Hepatocyte (in vitro differentiated cells): ENCODE measurements around the gene DGAT2. TPM values are rescaled to one million over a fixed set of nuclear protein-coding genes. Genes with fewer than 3 reads are reported as not detected.

Experiments used
- DNase-seq: peaks from one replicate; pipeline ENCODE4 v3.0.0-alpha.2; 2016; ENCODE audit warnings: low spot score
- H2AFZ ChIP-seq: fragments of 200-600 bp; sonication (generic); 2 replicates; pipeline ENCODE4 v1.6.0; 2016; ENCODE audit warnings: antibody characterized with exemption, mild to moderate bottlenecking
- H3K27ac ChIP-seq: fragments of 200-600 bp; sonication (generic); 2 replicates; pipeline ENCODE4 v1.5.1; 2016; ENCODE audit warnings: mild to moderate bottlenecking
- H3K27me3 ChIP-seq: fragments of 200-600 bp; sonication (generic); 2 replicates; pipeline ENCODE4 v1.6.1; 2016
- H3K36me3 ChIP-seq: fragments of 200-600 bp; sonication (generic); replicated peaks from 2 replicates; pipeline ENCODE4 v1.5.1; 2016; ENCODE audit warnings: low read depth; ENCODE audit not compliant: insufficient read depth
- H3K4me1 ChIP-seq: fragments of 200-600 bp; sonication (generic); 2 replicates; pipeline ENCODE4 v1.5.1; 2016; ENCODE audit warnings: mild to moderate bottlenecking, moderate library complexity; ENCODE audit not compliant: insufficient read depth
- H3K4me2 ChIP-seq: fragments of 200-600 bp; sonication (generic); 2 replicates; pipeline ENCODE4 v1.6.0; 2016
- H3K4me3 ChIP-seq: fragments of 200-600 bp; sonication (generic); 2 replicates; pipeline ENCODE4 v1.5.1; 2016; ENCODE audit warnings: mild to moderate bottlenecking
- H3K79me2 ChIP-seq: fragments of 200-600 bp; sonication (generic); 2 replicates; pipeline ENCODE4 v1.6.0; 2017; ENCODE audit warnings: mild to moderate bottlenecking
- H3K9me2 ChIP-seq: fragments of 200-600 bp; sonication (generic); replicated peaks from 2 replicates; pipeline ENCODE4 v1.6.0; 2017; ENCODE audit warnings: mild to moderate bottlenecking; ENCODE audit not compliant: insufficient read depth
- H3K9me3 ChIP-seq: fragments of 200-600 bp; sonication (generic); 2 replicates; pipeline ENCODE4 v1.5.1; 2016; ENCODE audit warnings: low read depth, mild to moderate bottlenecking
- H4K20me1 ChIP-seq: fragments of 200-600 bp; sonication (generic); 2 replicates; pipeline ENCODE4 v1.6.0; 2016; ENCODE audit warnings: mild to moderate bottlenecking; ENCODE audit not compliant: insufficient read depth, poor library complexity, severe bottlenecking
- CTCF ChIP-seq: fragments of 200-600 bp; sonication (generic); IDR thresholded peaks from 2 replicates; pipeline ENCODE4 v1.5.1; 2016; ENCODE audit warnings: antibody characterized with exemption, mild to moderate bottlenecking; ENCODE audit not compliant: poor library complexity
- EZH2 ChIP-seq: fragments of 200-600 bp; sonication (generic); IDR thresholded peaks from 2 replicates; pipeline ENCODE4 v1.6.1; 2016; ENCODE audit warnings: antibody characterized with exemption, mild to moderate bottlenecking, borderline replicate concordance
- EZH2phosphoT487 ChIP-seq: fragments of 200-600 bp; sonication (generic); IDR thresholded peaks from one replicate; pipeline ENCODE4 v1.6.1; 2018; ENCODE audit warnings: antibody characterized with exemption, mild to moderate bottlenecking, low read depth, moderate library complexity; ENCODE audit not compliant: unreplicated experiment, severe bottlenecking
- WGBS: methylation state at CpG from one replicate; pipeline ENCODE4 v1.1.6; 2016; ENCODE audit warnings: low lambda C conversion rate; ENCODE audit errors: missing lambda C conversion rate; 5-methylcytosine and 5-hydroxymethylcytosine counted together
- polyA plus RNA-seq: library from polyadenylated mRNA; unstranded; fragments of >200 nt; fragmentation: Nextera tagmentation; extraction: Ambion mirVana; gene quantifications from 2 replicates; pipeline ENCODE4 v1.2.1, GENCODE V29; 2016
- total RNA-seq: library from RNA; depleted of rRNA; stranded (reverse); fragments of >200 nt; gene quantifications from 2 replicates; pipeline ENCODE4 v1.2.3, GENCODE V29; 2014

Gene DGAT2
- total and polyA plus RNA-seq, 2 experiments from 2014 or later = 55.6 to 60.5 TPM

GRCh38 chr11:75797792-75798191 lies 29.2 kb downstream of the DGAT2 start:
- no peak overlapping the region for H3K4me3 ChIP-seq
- no peaks in the 10 kb centered on the region for H3K79me2 ChIP-seq
- H3K27me3 ChIP-seq = no peaks in the 10 kb centered on the region
- no peak overlapping the region for H3K4me2 ChIP-seq
- H4K20me1 ChIP-seq = no peaks in the 10 kb centered on the region
- no peak for DNase-seq
- H3K9me2 ChIP-seq = no peaks in the 10 kb centered on the region
- TF ChIP-seq EZH2 = no peak
- TF ChIP-seq CTCF = no peak
- no peak for TF ChIP-seq EZH2phosphoT487
- H3K27ac ChIP-seq = no peak overlapping the region
- H3K4me1 ChIP-seq = no peaks in the 10 kb centered on the region
- no peak overlapping the region for H2AFZ ChIP-seq
- H3K9me3 ChIP-seq = no peaks in the 10 kb centered on the region
- no peaks in the 10 kb centered on the region for H3K36me3 ChIP-seq
- WGBS = 88% methylated on average over 1 of the region's 1 CpG

GRCh38 chr11:75800136-75800675 lies 31.6 kb downstream of the DGAT2 start:
- Histone ChIP-seq H3K4me3 (no peak overlapping the region), H4K20me1 (no peaks in the 10 kb centered on the region), H3K4me1 (no peaks in the 10 kb centered on the region), H3K79me2 (no peaks in the 10 kb centered on the region), H3K9me3 (no peaks in the 10 kb centered on the region), H3K27me3 (no peaks in the 10 kb centered on the region), H3K27ac (no peak overlapping the region), H3K9me2 (no peaks in the 10 kb centered on the region), H3K4me2 (no peak overlapping the region), H2AFZ (no peak overlapping the region), H3K36me3 (no peaks in the 10 kb centered on the region)
- WGBS = 92% methylated on average over 8 of the region's 8 CpGs
- no peak for TF ChIP-seq EZH2phosphoT487
- TF ChIP-seq CTCF = no peak
- no peak for TF ChIP-seq EZH2
- no peak for DNase-seq

GRCh38 chr11:75800728-75801361 lies 32.3 kb downstream of the DGAT2 start:
- 84% methylated on average over 6 of the region's 6 CpGs for WGBS
- H3K9me3 ChIP-seq = no peaks in the 10 kb centered on the region
- no peak overlapping the region for H3K4me2 ChIP-seq
- H2AFZ ChIP-seq = no peak overlapping the region
- H3K79me2 ChIP-seq = no peaks in the 10 kb centered on the region
- no peaks in the 10 kb centered on the region for H3K36me3 ChIP-seq
- no peaks in the 10 kb centered on the region for H3K4me1 ChIP-seq
- no peak overlapping the region for H3K4me3 ChIP-seq
- TF ChIP-seq EZH2 = no peak
- no peak for TF ChIP-seq EZH2phosphoT487
- no peak for TF ChIP-seq CTCF
- no peak overlapping the region for H3K27ac ChIP-seq
- no peak for DNase-seq
- H3K27me3 ChIP-seq = no peaks in the 10 kb centered on the region
- no peaks in the 10 kb centered on the region for H4K20me1 ChIP-seq
- no peaks in the 10 kb centered on the region for H3K9me2 ChIP-seq
